ENCODE data around the gene OGFR.

OGFR gene

DNA sequence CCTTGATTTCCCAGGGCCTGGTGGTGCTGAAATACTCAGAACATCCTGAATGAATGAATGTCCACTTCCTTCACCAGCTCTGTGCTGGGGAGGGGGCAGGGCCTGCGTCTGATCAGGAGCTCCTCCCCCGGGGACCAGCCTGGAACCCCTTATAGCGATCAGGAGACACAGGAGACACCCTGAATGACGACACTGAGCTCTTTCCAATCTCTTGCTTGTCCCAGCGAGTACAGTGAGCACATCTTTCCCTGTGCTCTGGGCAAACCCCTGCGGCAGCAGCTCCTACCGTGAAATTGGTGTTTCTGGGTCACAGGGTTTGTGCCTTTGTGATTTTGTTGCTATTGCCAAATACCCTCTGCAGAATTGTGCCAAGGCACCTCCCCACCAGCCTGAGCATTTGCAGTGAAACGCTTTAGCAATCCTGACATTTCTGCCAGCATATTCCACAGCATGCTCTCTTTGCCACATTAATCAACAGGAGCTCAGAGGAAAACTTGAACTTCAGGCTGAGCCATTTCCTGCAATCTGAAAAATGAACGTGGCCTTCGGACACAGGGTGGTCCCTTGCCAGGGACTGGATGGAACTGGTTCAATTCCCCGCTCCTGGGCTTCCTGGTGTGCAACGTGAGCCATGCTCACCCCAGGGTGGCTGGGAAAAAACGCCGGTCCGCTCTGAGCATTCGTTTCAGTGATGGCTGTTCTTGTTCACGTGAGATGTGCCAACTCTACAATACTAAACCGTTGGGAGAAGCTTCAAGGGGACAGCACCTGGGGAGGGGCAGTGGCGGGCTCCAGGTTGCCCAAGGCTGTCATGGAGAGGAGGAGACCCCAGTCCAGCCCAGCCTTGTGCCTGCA is 31.4 kb upstream of the OGFR start:
- Histone ChIP-seq H3K27ac (no peak overlapping the region), H3K4me2 (no peak overlapping the region), H3K36me3 (ENCODE audit: insufficient read depth) (no peaks in the 10 kb centered on the region), H4K20me1 (ENCODE audit: insufficient read depth) (no peaks in the 10 kb centered on the region), H3K79me2 (ENCODE audit: insufficient read depth, low read depth) (no peaks in the 10 kb centered on the region), H2AFZ (ENCODE audit: low read depth) (no peak overlapping the region), H3K4me1 (ENCODE audit: low read depth, poor library complexity, severe bottlenecking) (no peaks in the 10 kb centered on the region), H3K9ac (no peak overlapping the region), H3K4me3 (IDR thresholded peaks at IDR 0.05; ENCODE audit: insufficient read depth, low read depth, low read length) (no peak overlapping the region), H3K27me3 (ENCODE audit: insufficient read depth, low read depth) (peaks cover 92% of the 10 kb centered on the region)
- TF ChIP-seq CTCF (conservative IDR thresholded peaks at IDR 0.05; ENCODE audit: low read depth, low read length): no peak

GRCh38 chr20:62773845-62774714 is 30.6 kb upstream of the OGFR start:
- H3K4me3 ChIP-seq (IDR thresholded peaks at IDR 0.05; ENCODE audit: insufficient read depth, low read depth, low read length): no peak overlapping the region
- H3K36me3 ChIP-seq (ENCODE audit: insufficient read depth): no peaks in the 10 kb centered on the region
- no peaks in the 10 kb centered on the region for H3K79me2 ChIP-seq (ENCODE audit: insufficient read depth, low read depth)
- no peak overlapping the region for H2AFZ ChIP-seq (ENCODE audit: low read depth)
- H3K27me3 ChIP-seq (ENCODE audit: insufficient read depth, low read depth): peaks cover 91% of the 10 kb centered on the region
- no peaks in the 10 kb centered on the region for H3K4me1 ChIP-seq (ENCODE audit: low read depth, poor library complexity, severe bottlenecking)
- no peak overlapping the region for H3K4me2 ChIP-seq
- no peak for TF ChIP-seq CTCF (conservative IDR thresholded peaks at IDR 0.05; ENCODE audit: low read depth, low read length)
- H4K20me1 ChIP-seq (ENCODE audit: insufficient read depth): no peaks in the 10 kb centered on the region
- H3K9ac ChIP-seq: no peak overlapping the region
- no peak overlapping the region for H3K27ac ChIP-seq

GRCh38 chr20:62774762-62775161 is 29.9 kb upstream of the OGFR start:
- peaks cover 90% of the 10 kb centered on the region for H3K27me3 ChIP-seq (ENCODE audit: insufficient read depth, low read depth)
- no peaks in the 10 kb centered on the region for H4K20me1 ChIP-seq (ENCODE audit: insufficient read depth)
- no peak overlapping the region for H3K4me2 ChIP-seq
- no peak overlapping the region for H3K27ac ChIP-seq
- H3K79me2 ChIP-seq (ENCODE audit: insufficient read depth, low read depth): no peaks in the 10 kb centered on the region
- H3K9ac ChIP-seq: no peak overlapping the region
- H2AFZ ChIP-seq (ENCODE audit: low read depth): no peak overlapping the region; the same call in 1 of the 2 replicates
- no peaks in the 10 kb centered on the region for H3K4me1 ChIP-seq (ENCODE audit: low read depth, poor library complexity, severe bottlenecking)
- H3K4me3 ChIP-seq (IDR thresholded peaks at IDR 0.05; ENCODE audit: insufficient read depth, low read depth, low read length): no peak overlapping the region
- no peak for TF ChIP-seq CTCF (conservative IDR thresholded peaks at IDR 0.05; ENCODE audit: low read depth, low read length)
- no peaks in the 10 kb centered on the region for H3K36me3 ChIP-seq (ENCODE audit: insufficient read depth)

DNA sequence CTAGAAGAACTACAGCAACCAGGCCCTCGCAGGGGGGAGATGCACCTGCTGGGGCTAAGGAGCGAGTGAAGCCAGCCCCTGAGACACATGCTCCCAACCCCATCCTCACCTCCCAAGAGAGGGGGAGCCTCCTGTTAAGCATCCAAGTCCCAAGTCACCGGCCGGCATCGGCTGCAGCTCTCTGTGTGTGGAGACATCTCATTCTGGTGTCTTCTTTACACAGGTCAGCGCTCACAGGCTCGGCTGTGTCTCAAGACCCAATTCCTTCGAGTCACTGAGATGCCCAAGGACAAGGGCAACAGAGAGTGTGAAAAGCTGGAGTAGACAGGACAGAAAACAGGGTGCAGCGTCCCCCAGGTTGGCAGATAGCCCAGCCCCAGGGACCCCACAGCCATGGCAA is 29.4 kb upstream of the OGFR start:
- Histone ChIP-seq H3K79me2 (ENCODE audit: insufficient read depth, low read depth) (no peaks in the 10 kb centered on the region), H3K4me3 (IDR thresholded peaks at IDR 0.05; ENCODE audit: insufficient read depth, low read depth, low read length) (no peak overlapping the region), H3K4me1 (ENCODE audit: low read depth, poor library complexity, severe bottlenecking) (no peaks in the 10 kb centered on the region), H3K9ac (no peak overlapping the region), H3K27ac (no peak overlapping the region), H2AFZ (ENCODE audit: low read depth) (no peak overlapping the region; the same call in 1 of the 2 replicates), H4K20me1 (ENCODE audit: insufficient read depth) (no peaks in the 10 kb centered on the region), H3K27me3 (ENCODE audit: insufficient read depth, low read depth) (peaks cover 90% of the 10 kb centered on the region), H3K4me2 (no peak overlapping the region), H3K36me3 (ENCODE audit: insufficient read depth) (no peaks in the 10 kb centered on the region)
- no peak for TF ChIP-seq CTCF (conservative IDR thresholded peaks at IDR 0.05; ENCODE audit: low read depth, low read length)

All from KMS-11 (cell line).